Measurements from ENCODE around the gene LATS1.
"Not testable (repeated sequence)": the region's sequence is repeated elsewhere in the genome, so short reads cannot be mapped to it uniquely, and the experiment has no call there.

LATS1 gene

GRCh38 chr6:149727793-149728498, 10.0 kb upstream of the LATS1 start:
- no peak for DNase-seq

GRCh38 chr6:149725785-149726184, 7.9 kb upstream of the LATS1 start:
- DNase-seq: no peak

GRCh38 chr6:149723771-149724417, 6.0 kb upstream of the LATS1 start:
- no peak for DNase-seq

- no peak for DNase-seq
These were observed 5.4 kb upstream of the LATS1 start for GRCh38 chr6:149723262-149723661.

GRCh38 chr6:149719531-149719930, 1.6 kb upstream of the LATS1 start:
- no peak for DNase-seq

- no peak for DNase-seq
These were observed 680 bp downstream of the LATS1 start for GRCh38 chr6:149717255-149717587.

- no peak for DNase-seq
These were observed 1.5 kb downstream of the LATS1 start for GRCh38 chr6:149716181-149716963.

- no peak for DNase-seq
These were observed 3.5 kb downstream of the LATS1 start for GRCh38 chr6:149714442-149714841.

GRCh38 chr6:149711711-149712110, 6.2 kb downstream of the LATS1 start:
- no peak for DNase-seq

- DNase-seq: no peak
These were observed 16.2 kb downstream of the LATS1 start for GRCh38 chr6:149701714-149702113.

- no peak for DNase-seq
These were observed 18.8 kb downstream of the LATS1 start for GRCh38 chr6:149699150-149699549.

GRCh38 chr6:149698175-149698574, 19.7 kb downstream of the LATS1 start:
- no peak for DNase-seq

- no peak for DNase-seq
These were observed 21.0 kb downstream of the LATS1 start for GRCh38 chr6:149696901-149697300.

GRCh38 chr6:149694921-149695320, 23.0 kb downstream of the LATS1 start:
- no peak for DNase-seq

- no peak for DNase-seq
These were observed 26.7 kb downstream of the LATS1 start for GRCh38 chr6:149691201-149691600.

- no peak for DNase-seq
These were observed 31.7 kb downstream of the LATS1 start for GRCh38 chr6:149686230-149686629.

- DNase-seq: no peak
These were observed 34.5 kb downstream of the LATS1 start for GRCh38 chr6:149683256-149683859.

GRCh38 chr6:149681845-149682244, 36.1 kb downstream of the LATS1 start:
- not testable (repeated sequence) for DNase-seq

GRCh38 chr6:149681209-149681608, 36.7 kb downstream of the LATS1 start:
- no peak for DNase-seq

GRCh38 chr6:149680503-149680902, 37.4 kb downstream of the LATS1 start:
- no peak for DNase-seq

GRCh38 chr6:149672265-149672664, 45.6 kb downstream of the LATS1 start:
- not testable (repeated sequence) for DNase-seq

- DNase-seq: no peak
These were observed 57.9 kb downstream of the LATS1 start for GRCh38 chr6:149660028-149660427.

- no peak for DNase-seq
These were observed 60.5 kb downstream of the LATS1 start for GRCh38 chr6:149657441-149657840.

GRCh38 chr6:149651056-149651455, 66.8 kb downstream of the LATS1 start:
- DNase-seq: no peak

All from NCI-H187 (cell line).